Keratinocyte (primary cell): ENCODE measurements around the gene TGFBR1. TPM values are rescaled to one million over a fixed set of nuclear protein-coding genes. Genes with fewer than 3 reads are reported as not detected.

Source experiments
- DNase-seq: peaks from one replicate; pipeline ENCODE4 v3.0.0-alpha.2; 2011; ENCODE audit warnings: low read depth, missing footprints, low spot score
- FAIRE-seq: peaks from 2 replicates; lab custom pipeline; 2011; peaks lifted over from hg19 to GRCh38; lab: Jason Lieb, UNC
- H2AFZ ChIP-seq: 2 replicates; pipeline ENCODE4 v1.6.0; 2012; ENCODE audit warnings: low read length, control low read depth, inconsistent platforms; ENCODE audit not compliant: control insufficient read depth
- H3K27ac ChIP-seq: 2 replicates; pipeline ENCODE4 v1.5.1; 2011; ENCODE audit warnings: low read length; ENCODE audit not compliant: control insufficient read depth, insufficient read depth
- H3K27me3 ChIP-seq: 3 replicates; pipeline ENCODE4 v1.6.0; 2011; ENCODE audit warnings: low read length; ENCODE audit not compliant: control insufficient read depth, insufficient read depth; ENCODE audit errors: extremely low read depth
- H3K36me3 ChIP-seq, 2 experiments: 2 replicates in 1 of 2; 3 replicates in 1 of 2; pipeline ENCODE4 v1.5.1; 2011; ENCODE audit warnings: low read length in 2 of 2, mild to moderate bottlenecking in 1 of 2; ENCODE audit not compliant: control insufficient read depth in 2 of 2, insufficient read depth in 2 of 2; ENCODE audit errors: extremely low read depth in 1 of 2
- H3K4me1 ChIP-seq: 3 replicates; pipeline ENCODE4 v1.5.1; 2011; ENCODE audit warnings: low read length; ENCODE audit not compliant: control insufficient read depth, insufficient read depth; ENCODE audit errors: extremely low read depth
- H3K4me2 ChIP-seq: 3 replicates; pipeline ENCODE4 v1.6.0; 2011; ENCODE audit warnings: low read depth, low read length; ENCODE audit not compliant: control insufficient read depth, insufficient read depth; ENCODE audit errors: extremely low read depth
- H3K4me3 ChIP-seq, 3 experiments: fragments of 200-600 bp in 1 of 3; sonication (generic) in 1 of 3; 2 replicates in 2 of 3; 3 replicates in 1 of 3; pipeline ENCODE4 v1.5.1; 2011 to 2016; ENCODE audit warnings: low read length in 3 of 3, mild to moderate bottlenecking in 3 of 3, control low read depth in 2 of 3, inconsistent platforms in 1 of 3, low read depth in 1 of 3, mixed read lengths in 1 of 3, mixed run types in 1 of 3, moderate library complexity in 1 of 3; ENCODE audit not compliant: control insufficient read depth in 2 of 3, insufficient read depth in 2 of 3; ENCODE audit errors: extremely low read depth in 1 of 3
- H3K79me2 ChIP-seq: 2 replicates; pipeline ENCODE4 v1.6.0; 2012; ENCODE audit warnings: low read length; ENCODE audit not compliant: control insufficient read depth, insufficient read depth
- H3K9ac ChIP-seq: 3 replicates; pipeline ENCODE4 v1.6.0; 2011; ENCODE audit warnings: low read length; ENCODE audit not compliant: control insufficient read depth, insufficient read depth; ENCODE audit errors: extremely low read depth
- H3K9me1 ChIP-seq: 3 replicates; pipeline ENCODE4 v1.6.0; 2011; ENCODE audit warnings: low read length; ENCODE audit not compliant: control insufficient read depth, insufficient read depth; ENCODE audit errors: extremely low read depth
- H3K9me3 ChIP-seq: 2 replicates; pipeline ENCODE4 v1.5.1; 2012; ENCODE audit warnings: low read depth, low read length; ENCODE audit not compliant: control insufficient read depth
- H4K20me1 ChIP-seq: 3 replicates; pipeline ENCODE4 v1.6.0; 2011; ENCODE audit warnings: low read length; ENCODE audit not compliant: control insufficient read depth, insufficient read depth; ENCODE audit errors: extremely low read depth
- EZH2 ChIP-seq: IDR thresholded peaks from one replicate; pipeline ENCODE4 v1.6.1; 2012; ENCODE audit warnings: inconsistent platforms, mild to moderate bottlenecking, low read length, moderate library complexity
- dilution Hi-C: fragments of 300-500 bp; cut with MboI; formaldehyde crosslinking; loops from one replicate; pipeline ENCODE4 v1.7.0; 2020; ENCODE audit warnings: low sequenced_read_pairs; ENCODE audit not compliant: extremely low pct_ligation_motif_present
- polyA plus RNA-seq, 5 experiments: library from polyadenylated mRNA; depleted of rRNA in 3 of 5; stranded (reverse) in 3 of 5; stranded (forward) in 1 of 5; unstranded in 1 of 5; fragments of >200 nt; gene quantifications; 1 replicate in 1 of 5; 2 replicates in 3 of 5; 3 replicates in 1 of 5; pipeline versions ENCODE4 v1.2.1 to v1.2.3, GENCODE V29; 2011 to 2012; ENCODE audit warnings: missing spikeins in 2 of 5, low read depth in 1 of 5, low replicate concordance in 1 of 5
- TF ChIP-seq, protein P1 (sequence below), 3 experiments: IDR thresholded peaks in 1 of 3; conservative IDR thresholded peaks in 1 of 3; optimal IDR thresholded peaks in 1 of 3; 2 replicates in 2 of 3; 3 replicates in 1 of 3; pipeline versions ENCODE3 to v1.5.1; 2011; ENCODE audit warnings: low read length in 3 of 3, mild to moderate bottlenecking in 3 of 3, moderate library complexity in 2 of 3, control low read depth in 1 of 3, inconsistent platforms in 1 of 3; ENCODE audit not compliant: insufficient read depth in 2 of 3; ENCODE audit errors: extremely low read depth in 1 of 3

TGFBR1 gene
- polyA plus RNA-seq, 1 donor (not counting 4 experiments of a cell fraction or from before 2014, with no cell fraction given) = 55.0 TPM

- no peak overlapping the region for H3K27ac ChIP-seq
- no peaks in the 10 kb centered on the region for H3K36me3 ChIP-seq
- H3K9ac ChIP-seq = no peak overlapping the region
- H3K9me1 ChIP-seq = no peaks in the 10 kb centered on the region
- peaks cover 8% of the 10 kb centered on the region for H3K27me3 ChIP-seq
- no peaks in the 10 kb centered on the region for H3K4me1 ChIP-seq
- no peaks in the 10 kb centered on the region for H3K9me3 ChIP-seq
- dilution Hi-C loops = no loop called here
- no peak overlapping the region for H3K4me2 ChIP-seq
- no peak overlapping the region for H3K4me3 ChIP-seq
- no peak for TF ChIP-seq EZH2
- TF ChIP-seq, protein P1, sequence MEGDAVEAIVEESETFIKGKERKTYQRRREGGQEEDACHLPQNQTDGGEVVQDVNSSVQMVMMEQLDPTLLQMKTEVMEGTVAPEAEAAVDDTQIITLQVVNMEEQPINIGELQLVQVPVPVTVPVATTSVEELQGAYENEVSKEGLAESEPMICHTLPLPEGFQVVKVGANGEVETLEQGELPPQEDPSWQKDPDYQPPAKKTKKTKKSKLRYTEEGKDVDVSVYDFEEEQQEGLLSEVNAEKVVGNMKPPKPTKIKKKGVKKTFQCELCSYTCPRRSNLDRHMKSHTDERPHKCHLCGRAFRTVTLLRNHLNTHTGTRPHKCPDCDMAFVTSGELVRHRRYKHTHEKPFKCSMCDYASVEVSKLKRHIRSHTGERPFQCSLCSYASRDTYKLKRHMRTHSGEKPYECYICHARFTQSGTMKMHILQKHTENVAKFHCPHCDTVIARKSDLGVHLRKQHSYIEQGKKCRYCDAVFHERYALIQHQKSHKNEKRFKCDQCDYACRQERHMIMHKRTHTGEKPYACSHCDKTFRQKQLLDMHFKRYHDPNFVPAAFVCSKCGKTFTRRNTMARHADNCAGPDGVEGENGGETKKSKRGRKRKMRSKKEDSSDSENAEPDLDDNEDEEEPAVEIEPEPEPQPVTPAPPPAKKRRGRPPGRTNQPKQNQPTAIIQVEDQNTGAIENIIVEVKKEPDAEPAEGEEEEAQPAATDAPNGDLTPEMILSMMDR (optimal IDR thresholded peaks at IDR 0.05 in 1 of 3, IDR thresholded peaks at IDR 0.05 in 1 of 3, conservative IDR thresholded peaks at IDR 0.05 in 1 of 3; ENCODE audit: extremely low read depth in 1 of 3, insufficient read depth in 2 of 3, low read length in 3 of 3) = no peak
- no peak for FAIRE-seq
- no peaks in the 10 kb centered on the region for H4K20me1 ChIP-seq
- no peak overlapping the region for H2AFZ ChIP-seq
- H3K79me2 ChIP-seq = no peaks in the 10 kb centered on the region
- no peak for DNase-seq
Observed at GRCh38 chr9:99079542-99079941, 25.4 kb upstream of the TGFBR1 start.

- no peaks in the 10 kb centered on the region for H3K9me3 ChIP-seq
- no peaks in the 10 kb centered on the region for H3K79me2 ChIP-seq
- no peaks in the 10 kb centered on the region for H3K36me3 ChIP-seq
- no peak overlapping the region for H3K4me2 ChIP-seq
- H3K9ac ChIP-seq = no peak overlapping the region
- H3K9me1 ChIP-seq = no peaks in the 10 kb centered on the region
- no peak for DNase-seq
- no peak overlapping the region for H3K27ac ChIP-seq
- no peaks in the 10 kb centered on the region for H4K20me1 ChIP-seq
- H3K27me3 ChIP-seq = peaks cover 8% of the 10 kb centered on the region
- H3K4me3 ChIP-seq = no peak overlapping the region
- TF ChIP-seq, protein P1 (optimal IDR thresholded peaks at IDR 0.05 in 1 of 3, IDR thresholded peaks at IDR 0.05 in 1 of 3, conservative IDR thresholded peaks at IDR 0.05 in 1 of 3; ENCODE audit: extremely low read depth in 1 of 3, insufficient read depth in 2 of 3, low read length in 3 of 3) = no peak
- TF ChIP-seq EZH2 = no peak
- H3K4me1 ChIP-seq = peaks cover 7% of the 10 kb centered on the region
- dilution Hi-C loops = no loop called here
- H2AFZ ChIP-seq = no peak overlapping the region
- FAIRE-seq = no peak
Observed at GRCh38 chr9:99083051-99083450, 21.9 kb upstream of the TGFBR1 start.
